ENCODE measurements around the gene RAB11FIP2.

DNA sequence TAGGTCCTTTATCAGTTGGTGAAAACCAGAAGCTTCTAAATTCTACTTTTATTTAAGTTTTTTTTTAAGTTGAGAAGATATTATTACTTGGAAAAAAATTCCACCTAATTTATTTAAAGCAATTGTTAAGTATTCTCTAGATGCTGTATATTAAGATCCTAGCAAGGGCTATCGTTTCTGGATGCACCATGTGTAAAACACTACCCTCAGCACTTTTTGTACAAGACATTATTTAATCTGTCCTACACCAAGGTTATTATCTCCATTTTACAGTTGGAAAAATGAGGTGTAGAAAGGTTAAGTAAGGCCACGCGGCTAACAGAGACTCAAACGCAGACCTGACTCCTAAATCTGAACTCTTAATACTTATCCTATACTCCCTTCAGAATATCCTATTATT, 19.8 kb downstream of the RAB11FIP2 start:
- TF ChIP-seq, protein P1, sequence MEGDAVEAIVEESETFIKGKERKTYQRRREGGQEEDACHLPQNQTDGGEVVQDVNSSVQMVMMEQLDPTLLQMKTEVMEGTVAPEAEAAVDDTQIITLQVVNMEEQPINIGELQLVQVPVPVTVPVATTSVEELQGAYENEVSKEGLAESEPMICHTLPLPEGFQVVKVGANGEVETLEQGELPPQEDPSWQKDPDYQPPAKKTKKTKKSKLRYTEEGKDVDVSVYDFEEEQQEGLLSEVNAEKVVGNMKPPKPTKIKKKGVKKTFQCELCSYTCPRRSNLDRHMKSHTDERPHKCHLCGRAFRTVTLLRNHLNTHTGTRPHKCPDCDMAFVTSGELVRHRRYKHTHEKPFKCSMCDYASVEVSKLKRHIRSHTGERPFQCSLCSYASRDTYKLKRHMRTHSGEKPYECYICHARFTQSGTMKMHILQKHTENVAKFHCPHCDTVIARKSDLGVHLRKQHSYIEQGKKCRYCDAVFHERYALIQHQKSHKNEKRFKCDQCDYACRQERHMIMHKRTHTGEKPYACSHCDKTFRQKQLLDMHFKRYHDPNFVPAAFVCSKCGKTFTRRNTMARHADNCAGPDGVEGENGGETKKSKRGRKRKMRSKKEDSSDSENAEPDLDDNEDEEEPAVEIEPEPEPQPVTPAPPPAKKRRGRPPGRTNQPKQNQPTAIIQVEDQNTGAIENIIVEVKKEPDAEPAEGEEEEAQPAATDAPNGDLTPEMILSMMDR (IDR thresholded peaks at IDR 0.05): no peak
- TF ChIP-seq POLR2A (IDR thresholded peaks at IDR 0.05) (no peak), POLR2AphosphoS5 (IDR thresholded peaks at IDR 0.05) (no peak)

Measured in breast epithelium (tissue), 3 donors.